HG03575 (cell line): Measurements from ENCODE around the gene COG4.
"Not testable (repeated sequence)": the region's sequence is repeated elsewhere in the genome, so short reads cannot be mapped to it uniquely, and the experiment has no call there.

ENCODE experiments used
- ATAC-seq: cut with Tn5 transposase; IDR thresholded peaks from one replicate; pipeline ENCODE4 v1.9.1; 2021; ENCODE audit not compliant: unreplicated experiment, insufficient number of reproducible peaks, low FRiP score; ENCODE audit errors: extremely low read depth

COG4 gene

GRCh38 chr16:70529051-70529777 is 5.9 kb upstream of the COG4 start:
- no peak for ATAC-seq

- ATAC-seq, result no peak
Observed at GRCh38 chr16:70527315-70527996, 4.1 kb upstream of the COG4 start.

GRCh38 chr16:70526403-70526802 is 3.0 kb upstream of the COG4 start:
- no peak for ATAC-seq

GRCh38 chr16:70524399-70524825 is 1.1 kb upstream of the COG4 start:
- ATAC-seq, result not testable (repeated sequence)

- no peak for ATAC-seq
Observed at GRCh38 chr16:70523743-70524398, 517 bp upstream of the COG4 start, which contains the start of gene SF3B3. Gene SF3B3, plus strand, starts transcription at chr16:70523816. Its CDS starts 2,841 bp downstream, at chr16:70526657.

GRCh38 chr16:70522216-70523075 is 908 bp downstream of the COG4 start:
- ATAC-seq, result no peak

GRCh38 chr16:70520612-70521297 is 2.6 kb downstream of the COG4 start:
- no peak for ATAC-seq

- no peak for ATAC-seq
Observed at GRCh38 chr16:70512456-70512855, 10.9 kb downstream of the COG4 start.

- no peak for ATAC-seq
Observed at GRCh38 chr16:70511833-70512232, 11.5 kb downstream of the COG4 start.

- no peak for ATAC-seq
Observed at GRCh38 chr16:70510216-70510615, 13.1 kb downstream of the COG4 start.

- no peak for ATAC-seq
Observed at GRCh38 chr16:70508752-70509151, 14.6 kb downstream of the COG4 start.

- no peak for ATAC-seq
Observed at GRCh38 chr16:70496513-70496912, 26.8 kb downstream of the COG4 start.

GRCh38 chr16:70495425-70496182 is 27.8 kb downstream of the COG4 start:
- ATAC-seq, result no peak

GRCh38 chr16:70494777-70495176 is 28.6 kb downstream of the COG4 start:
- ATAC-seq, result no peak

- ATAC-seq, result no peak
Observed at GRCh38 chr16:70494202-70494770, 29.1 kb downstream of the COG4 start.

GRCh38 chr16:70493802-70494201 is 29.6 kb downstream of the COG4 start:
- no peak for ATAC-seq

- ATAC-seq, result no peak
Observed at GRCh38 chr16:70490261-70490660, 33.1 kb downstream of the COG4 start.

- no peak for ATAC-seq
Observed at GRCh38 chr16:70484867-70485266, 38.5 kb downstream of the COG4 start.
